ENCODE results near the gene SETBP1.

DNA sequence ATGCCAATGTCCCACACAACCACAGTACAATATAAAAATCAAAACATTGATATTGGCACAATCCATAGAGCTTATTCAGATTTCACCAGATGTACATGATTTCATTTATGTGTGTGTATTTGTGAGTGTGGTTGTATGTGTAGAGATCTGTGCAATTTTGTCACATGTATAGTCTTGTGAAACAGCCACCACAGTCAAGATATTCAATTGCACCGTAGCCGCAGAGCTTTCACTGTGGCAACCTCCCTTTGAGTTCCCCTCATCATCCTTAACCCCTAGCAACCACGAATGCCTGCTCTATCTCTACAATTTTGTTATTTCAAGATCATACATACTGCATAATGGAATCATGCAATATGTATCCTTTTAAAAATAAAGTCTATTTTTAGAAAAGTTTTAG, 391.3 kb downstream of the SETBP1 start:
- TF ChIP-seq CTCF (conservative IDR thresholded peaks at IDR 0.05 in 1 of 2, IDR thresholded peaks at IDR 0.05 in 1 of 2; ENCODE audit: extremely low read depth in 1 of 2, insufficient read depth in 1 of 2, low read depth in 1 of 2, low read length in 2 of 2) = no peak
- no peak for TF ChIP-seq EZH2 (IDR thresholded peaks at IDR 0.05; ENCODE audit: borderline replicate concordance, low read length)
